NCI-H748 (cell line): ENCODE measurements around the gene ANXA3.

ENCODE experiments used
- DNase-seq: peaks from one replicate; lab custom pipeline; 2025; ENCODE audit not compliant: unreplicated experiment; lab: John Stamatoyannopoulos, UW

ANXA3 gene

DNA sequence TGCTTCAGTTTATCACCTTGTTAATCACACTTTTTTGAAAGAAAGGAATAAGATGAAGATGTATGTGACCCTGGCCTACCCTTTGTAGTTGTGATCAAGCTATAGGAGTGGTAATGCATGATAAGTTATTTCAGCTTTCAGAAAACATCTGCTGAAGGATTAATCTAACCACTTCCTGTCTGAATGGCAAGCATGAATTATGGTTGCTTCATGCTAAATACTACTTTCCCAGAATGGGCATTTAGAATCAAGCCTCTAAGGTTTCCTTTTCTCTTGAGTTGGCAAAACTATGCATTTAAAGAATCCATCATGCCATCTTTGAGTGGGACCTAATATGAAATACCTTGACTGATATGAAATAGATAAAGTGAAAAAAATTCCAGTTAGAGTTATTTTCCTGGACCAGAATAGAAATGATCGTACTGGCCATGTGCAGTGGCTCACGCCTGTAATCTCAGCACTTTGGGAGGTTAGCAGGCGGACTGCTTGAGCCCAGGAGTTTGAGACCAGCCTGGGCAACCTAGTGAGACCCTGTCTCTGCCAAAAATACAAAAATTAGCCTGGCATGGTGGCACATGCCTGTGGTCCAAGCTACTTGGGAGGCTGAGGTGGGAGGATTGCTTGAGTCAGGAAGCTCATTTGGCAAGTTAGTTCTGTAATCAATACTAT is 59.1 kb downstream of the ANXA3 start:
- DNase-seq = no peak

DNA sequence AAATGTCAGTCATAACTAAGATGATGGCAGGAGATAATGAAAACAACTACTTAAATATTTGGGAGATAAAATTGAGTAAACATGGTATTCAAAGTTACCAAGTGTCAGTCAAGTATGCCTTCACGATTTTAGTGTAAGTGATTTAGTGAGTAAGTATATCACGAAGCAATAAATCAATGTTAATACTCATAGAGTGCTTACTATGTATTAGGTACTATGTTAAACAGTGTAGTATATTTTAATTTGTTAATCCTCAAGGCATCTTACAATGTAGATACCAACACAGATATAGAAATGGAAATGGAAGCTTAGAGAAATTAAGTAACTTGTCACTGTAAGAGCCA is 59.6 kb downstream of the ANXA3 start:
- no peak for DNase-seq

DNA sequence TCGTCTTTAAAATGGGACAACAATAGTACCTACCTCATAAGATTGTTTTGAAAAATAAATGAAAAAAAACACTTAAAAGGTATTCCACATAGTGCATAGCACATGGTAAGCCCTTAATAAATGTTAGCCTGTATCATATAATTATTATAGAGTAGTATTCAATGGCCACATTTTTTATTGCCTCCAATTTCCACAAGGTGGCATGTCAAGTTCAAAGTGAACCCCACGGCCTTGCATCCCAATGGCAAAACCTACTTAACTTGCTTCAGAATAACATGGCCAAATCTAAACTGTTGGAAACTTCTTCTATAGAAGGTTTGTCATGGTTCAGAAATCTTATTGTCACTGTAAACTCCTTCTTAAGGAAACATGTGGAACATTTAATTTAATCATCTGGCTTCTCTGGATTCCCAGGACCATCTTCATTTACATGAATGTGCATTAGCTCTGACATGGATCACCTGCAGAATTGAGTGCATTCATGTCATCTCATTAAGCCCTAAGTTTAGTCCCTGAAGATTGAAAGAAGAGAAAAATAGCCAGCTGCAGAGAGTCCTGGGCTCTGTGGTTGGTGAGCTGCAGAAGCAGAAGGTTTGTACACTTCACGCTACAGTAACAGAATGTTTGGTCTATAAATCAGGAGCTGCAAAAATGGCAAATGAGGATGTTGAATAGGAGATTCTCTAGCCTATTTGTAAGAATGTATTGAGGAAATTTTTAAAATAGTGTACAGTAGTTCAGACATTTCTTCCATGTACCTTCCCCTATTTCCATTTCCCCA is 61.0 kb downstream of the ANXA3 start:
- DNase-seq = peak; percentile 43

GRCh38 chr4:78613522-78614321 is 62.2 kb downstream of the ANXA3 start:
- no peak for DNase-seq

DNA sequence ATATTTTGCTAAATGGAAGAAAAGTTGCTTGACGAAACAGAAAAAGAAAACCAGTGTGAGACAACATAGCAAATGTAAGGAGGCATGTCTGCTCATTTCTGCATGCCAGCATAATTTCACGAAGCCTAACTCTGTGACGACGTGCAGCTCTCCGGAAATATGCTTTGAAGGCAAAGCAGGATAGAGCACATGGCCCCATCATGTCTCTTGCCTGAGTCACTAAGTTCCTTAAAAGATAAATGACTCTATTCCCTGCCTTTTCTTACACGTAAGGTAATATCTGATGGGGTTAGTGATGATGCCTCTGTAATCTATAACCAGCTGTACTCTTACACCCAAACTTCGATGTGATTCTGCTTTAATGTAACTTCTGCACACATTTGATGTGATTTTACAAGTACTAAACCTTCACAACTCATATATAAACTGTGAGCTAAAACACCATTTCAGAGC is 64.5 kb downstream of the ANXA3 start:
- DNase-seq = no peak

- DNase-seq = no peak
These were observed 66.9 kb downstream of the ANXA3 start for GRCh38 chr4:78618436-78618835.

- no peak for DNase-seq
These were observed 69.8 kb downstream of the ANXA3 start for GRCh38 chr4:78621395-78621794.

- no peak for DNase-seq
These were observed 70.8 kb downstream of the ANXA3 start for GRCh38 chr4:78622253-78622979.

- DNase-seq = no peak
These were observed 72.5 kb downstream of the ANXA3 start for GRCh38 chr4:78624048-78624447.

DNA sequence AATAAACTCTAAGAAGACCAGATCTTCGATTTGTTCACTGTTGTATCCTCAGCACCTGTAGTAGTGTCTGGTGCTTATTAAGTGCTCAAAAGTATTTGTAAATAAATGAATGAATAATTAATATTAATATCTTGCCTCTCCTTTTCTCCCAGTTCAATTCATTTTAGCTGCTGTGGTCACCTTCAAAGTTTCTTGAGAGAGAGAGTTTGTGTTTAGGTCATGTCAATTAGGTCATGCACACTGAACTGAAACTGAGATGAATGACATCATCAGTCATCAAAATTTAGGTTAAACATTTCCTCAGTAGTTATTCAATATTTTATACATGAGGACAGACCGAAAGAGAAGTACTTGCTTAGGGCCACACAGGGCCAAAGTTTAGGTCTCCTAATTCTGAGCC is 73.5 kb downstream of the ANXA3 start:
- DNase-seq = no peak

- DNase-seq = no peak
These were observed 75.7 kb downstream of the ANXA3 start for GRCh38 chr4:78627046-78627965.

DNA sequence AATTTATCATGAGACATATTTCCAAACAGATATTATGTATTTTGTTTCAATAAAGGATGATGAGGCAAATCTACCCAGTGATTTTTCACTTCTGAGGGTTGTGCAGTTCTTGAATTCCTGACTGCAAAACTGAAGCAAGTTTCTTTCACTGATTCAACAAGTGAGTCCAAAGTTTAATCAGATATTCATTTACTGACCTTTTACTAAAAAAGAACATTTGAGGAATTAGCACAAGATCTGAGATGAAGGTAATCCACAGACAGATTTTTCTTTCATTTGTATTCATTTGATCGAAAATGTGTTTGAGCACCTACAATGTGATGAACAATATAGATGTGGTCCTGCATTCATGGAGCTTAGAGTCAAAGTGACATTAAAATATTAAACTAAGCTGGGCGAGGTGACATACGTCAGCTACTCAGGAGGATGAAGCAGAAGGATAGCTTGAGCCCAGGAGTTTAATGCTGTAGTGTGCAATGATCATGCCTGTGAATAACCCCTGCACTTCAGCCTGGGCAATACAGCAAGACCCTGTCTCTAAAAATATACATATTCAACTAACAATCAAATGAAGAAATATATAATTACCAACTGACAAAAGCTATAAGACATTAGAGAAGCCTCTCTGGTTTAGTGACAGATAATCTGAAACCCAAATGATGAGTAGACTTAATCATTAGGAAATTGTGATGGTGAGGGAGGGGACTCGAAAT is 76.6 kb downstream of the ANXA3 start:
- no peak for DNase-seq

DNA sequence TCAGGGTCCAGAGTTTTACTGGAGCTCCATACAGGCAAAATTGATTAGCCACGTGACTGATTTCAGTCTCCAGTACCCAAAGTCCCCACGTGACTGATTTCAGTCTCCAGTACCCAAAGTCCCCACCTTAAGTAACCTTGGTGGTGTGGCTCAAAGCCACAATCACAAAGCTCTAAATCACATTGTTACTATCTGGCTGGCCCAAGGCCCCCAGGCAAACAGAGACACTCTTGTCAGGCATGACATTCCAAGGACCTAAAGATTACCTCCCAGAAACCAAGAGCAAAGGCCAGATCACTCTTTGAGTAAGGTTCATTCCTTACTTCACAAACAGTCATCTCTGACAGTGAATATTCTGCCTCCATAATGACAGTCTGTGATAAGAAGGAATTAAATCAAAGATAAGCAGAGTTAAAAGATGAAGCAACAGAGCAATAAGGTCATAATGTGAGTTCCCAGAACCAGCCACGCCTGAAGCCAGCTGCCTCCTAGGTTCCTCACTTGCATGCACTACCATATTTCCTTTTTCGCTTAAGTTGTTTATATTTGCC is 78.5 kb downstream of the ANXA3 start:
- no peak for DNase-seq

GRCh38 chr4:78630615-78631014 is 79.0 kb downstream of the ANXA3 start:
- no peak for DNase-seq

GRCh38 chr4:78634011-78634664 is 82.6 kb downstream of the ANXA3 start:
- DNase-seq = no peak

- DNase-seq = no peak
These were observed 87.0 kb downstream of the ANXA3 start for GRCh38 chr4:78638337-78639172.

GRCh38 chr4:78640714-78641113 is 89.1 kb downstream of the ANXA3 start:
- no peak for DNase-seq

- DNase-seq = peak; percentile 1
These were observed 91.4 kb downstream of the ANXA3 start for GRCh38 chr4:78642934-78643333.
